HEK293 (cell line): ENCODE measurements around the gene RRP8.

Source experiments
- ZBTB48 ChIP-seq: fragments of 450-650 bp; formaldehyde crosslinking; IDR thresholded peaks from 2 replicates; pipeline ENCODE4 v1.5.1; 2016; ENCODE audit warnings: missing biosample characterization, missing genetic modification characterization
- ZNF239 ChIP-seq: fragments of 450-650 bp; formaldehyde crosslinking; IDR thresholded peaks from 2 replicates; pipeline ENCODE4 v1.5.1; 2016; ENCODE audit warnings: missing biosample characterization, missing genetic modification characterization
- ZNF514 ChIP-seq: fragments of 450-650 bp; formaldehyde crosslinking; IDR thresholded peaks from 2 replicates; pipeline ENCODE4 v1.5.1; 2016; ENCODE audit warnings: missing biosample characterization, missing genetic modification characterization
- ZNF621 ChIP-seq: fragments of 450-650 bp; formaldehyde crosslinking; IDR thresholded peaks from 2 replicates; pipeline ENCODE4 v1.5.1; 2017; ENCODE audit warnings: missing biosample characterization, missing genetic modification characterization
- TF ChIP-seq, protein P1 (sequence below): fragments of 450-650 bp; formaldehyde crosslinking; IDR thresholded peaks from 2 replicates; pipeline ENCODE4 v1.5.1; 2016; ENCODE audit warnings: missing biosample characterization, missing genetic modification characterization

DNA sequence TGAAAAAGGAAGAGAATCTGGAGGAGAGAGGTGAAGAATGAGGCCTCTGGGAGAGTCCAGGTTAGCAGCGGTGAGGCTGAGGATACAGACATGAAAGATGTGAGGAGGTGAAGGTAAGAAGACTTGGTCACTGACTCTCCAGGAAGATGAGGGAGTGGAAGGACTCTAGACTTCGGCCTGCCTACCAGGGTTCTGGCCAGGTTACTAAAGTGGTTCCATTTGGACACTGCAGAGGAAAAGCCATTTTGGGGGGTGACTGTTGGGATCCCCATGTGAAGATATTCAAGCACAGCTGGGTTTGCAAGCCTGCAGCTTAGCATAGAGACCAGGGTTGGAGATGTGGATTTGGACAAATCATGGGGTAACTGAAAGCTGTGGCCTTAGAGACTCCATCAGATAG, 44.4 kb upstream of the RRP8 start:
- TF ChIP-seq, protein P1, sequence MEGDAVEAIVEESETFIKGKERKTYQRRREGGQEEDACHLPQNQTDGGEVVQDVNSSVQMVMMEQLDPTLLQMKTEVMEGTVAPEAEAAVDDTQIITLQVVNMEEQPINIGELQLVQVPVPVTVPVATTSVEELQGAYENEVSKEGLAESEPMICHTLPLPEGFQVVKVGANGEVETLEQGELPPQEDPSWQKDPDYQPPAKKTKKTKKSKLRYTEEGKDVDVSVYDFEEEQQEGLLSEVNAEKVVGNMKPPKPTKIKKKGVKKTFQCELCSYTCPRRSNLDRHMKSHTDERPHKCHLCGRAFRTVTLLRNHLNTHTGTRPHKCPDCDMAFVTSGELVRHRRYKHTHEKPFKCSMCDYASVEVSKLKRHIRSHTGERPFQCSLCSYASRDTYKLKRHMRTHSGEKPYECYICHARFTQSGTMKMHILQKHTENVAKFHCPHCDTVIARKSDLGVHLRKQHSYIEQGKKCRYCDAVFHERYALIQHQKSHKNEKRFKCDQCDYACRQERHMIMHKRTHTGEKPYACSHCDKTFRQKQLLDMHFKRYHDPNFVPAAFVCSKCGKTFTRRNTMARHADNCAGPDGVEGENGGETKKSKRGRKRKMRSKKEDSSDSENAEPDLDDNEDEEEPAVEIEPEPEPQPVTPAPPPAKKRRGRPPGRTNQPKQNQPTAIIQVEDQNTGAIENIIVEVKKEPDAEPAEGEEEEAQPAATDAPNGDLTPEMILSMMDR (tag by site-specific recombination) = no peak
- TF ChIP-seq ZNF239 (tag by site-specific recombination) (no peak), ZNF514 (tag by site-specific recombination) (no peak), ZBTB48 (no peak), ZNF621 (tag by site-specific recombination) (no peak)
